B cell (primary cell): Measurements from ENCODE around the gene DDO.

Experiments used
- CTCF ChIP-seq: fragments of 200-600 bp; IDR thresholded peaks from one replicate; pipeline ENCODE4 v1.8.0; 2022; ENCODE audit warnings: antibody characterized with exemption, mild to moderate bottlenecking
- EZH2 ChIP-seq: IDR thresholded peaks from 2 replicates; pipeline ENCODE4 v1.6.1; 2012; ENCODE audit warnings: borderline replicate concordance, low read depth, mild to moderate bottlenecking, moderate library complexity, low read length; ENCODE audit not compliant: insufficient read depth, poor library complexity, severe bottlenecking

GRCh38 chr6:110363748-110364147 lies 51.6 kb downstream of the DDO start:
- TF ChIP-seq CTCF, result no peak
- no peak for TF ChIP-seq EZH2
